Keratinocyte (primary cell): ENCODE data around the gene TRIB2. TPM values are rescaled to one million over a fixed set of nuclear protein-coding genes. Genes with fewer than 3 reads are reported as not detected.

Source experiments
- DNase-seq: peaks from one replicate; pipeline ENCODE4 v3.0.0-alpha.2; 2011; ENCODE audit warnings: low read depth, missing footprints, low spot score
- FAIRE-seq: peaks from 2 replicates; lab custom pipeline; 2011; peaks lifted over from hg19 to GRCh38; lab: Jason Lieb, UNC
- H2AFZ ChIP-seq: 2 replicates; pipeline ENCODE4 v1.6.0; 2012; ENCODE audit warnings: low read length, control low read depth, inconsistent platforms; ENCODE audit not compliant: control insufficient read depth
- H3K27ac ChIP-seq: 2 replicates; pipeline ENCODE4 v1.5.1; 2011; ENCODE audit warnings: low read length; ENCODE audit not compliant: control insufficient read depth, insufficient read depth
- H3K27me3 ChIP-seq: 3 replicates; pipeline ENCODE4 v1.6.0; 2011; ENCODE audit warnings: low read length; ENCODE audit not compliant: control insufficient read depth, insufficient read depth; ENCODE audit errors: extremely low read depth
- H3K36me3 ChIP-seq, 2 experiments: 2 replicates in 1 of 2; 3 replicates in 1 of 2; pipeline ENCODE4 v1.5.1; 2011; ENCODE audit warnings: low read length in 2 of 2, mild to moderate bottlenecking in 1 of 2; ENCODE audit not compliant: control insufficient read depth in 2 of 2, insufficient read depth in 2 of 2; ENCODE audit errors: extremely low read depth in 1 of 2
- H3K4me1 ChIP-seq: 3 replicates; pipeline ENCODE4 v1.5.1; 2011; ENCODE audit warnings: low read length; ENCODE audit not compliant: control insufficient read depth, insufficient read depth; ENCODE audit errors: extremely low read depth
- H3K4me2 ChIP-seq: 3 replicates; pipeline ENCODE4 v1.6.0; 2011; ENCODE audit warnings: low read depth, low read length; ENCODE audit not compliant: control insufficient read depth, insufficient read depth; ENCODE audit errors: extremely low read depth
- H3K4me3 ChIP-seq, 3 experiments: fragments of 200-600 bp in 1 of 3; sonication (generic) in 1 of 3; 2 replicates in 2 of 3; 3 replicates in 1 of 3; pipeline ENCODE4 v1.5.1; 2011 to 2016; ENCODE audit warnings: low read length in 3 of 3, mild to moderate bottlenecking in 3 of 3, control low read depth in 2 of 3, inconsistent platforms in 1 of 3, low read depth in 1 of 3, mixed read lengths in 1 of 3, mixed run types in 1 of 3, moderate library complexity in 1 of 3; ENCODE audit not compliant: control insufficient read depth in 2 of 3, insufficient read depth in 2 of 3; ENCODE audit errors: extremely low read depth in 1 of 3
- H3K79me2 ChIP-seq: 2 replicates; pipeline ENCODE4 v1.6.0; 2012; ENCODE audit warnings: low read length; ENCODE audit not compliant: control insufficient read depth, insufficient read depth
- H3K9ac ChIP-seq: 3 replicates; pipeline ENCODE4 v1.6.0; 2011; ENCODE audit warnings: low read length; ENCODE audit not compliant: control insufficient read depth, insufficient read depth; ENCODE audit errors: extremely low read depth
- H3K9me1 ChIP-seq: 3 replicates; pipeline ENCODE4 v1.6.0; 2011; ENCODE audit warnings: low read length; ENCODE audit not compliant: control insufficient read depth, insufficient read depth; ENCODE audit errors: extremely low read depth
- H3K9me3 ChIP-seq: 2 replicates; pipeline ENCODE4 v1.5.1; 2012; ENCODE audit warnings: low read depth, low read length; ENCODE audit not compliant: control insufficient read depth
- H4K20me1 ChIP-seq: 3 replicates; pipeline ENCODE4 v1.6.0; 2011; ENCODE audit warnings: low read length; ENCODE audit not compliant: control insufficient read depth, insufficient read depth; ENCODE audit errors: extremely low read depth
- CTCF ChIP-seq, 3 experiments: IDR thresholded peaks in 1 of 3; conservative IDR thresholded peaks in 1 of 3; optimal IDR thresholded peaks in 1 of 3; 2 replicates in 2 of 3; 3 replicates in 1 of 3; pipeline versions ENCODE3 to v1.5.1; 2011; ENCODE audit warnings: low read length in 3 of 3, mild to moderate bottlenecking in 3 of 3, moderate library complexity in 2 of 3, control low read depth in 1 of 3, inconsistent platforms in 1 of 3; ENCODE audit not compliant: insufficient read depth in 2 of 3; ENCODE audit errors: extremely low read depth in 1 of 3
- EZH2 ChIP-seq: IDR thresholded peaks from one replicate; pipeline ENCODE4 v1.6.1; 2012; ENCODE audit warnings: inconsistent platforms, mild to moderate bottlenecking, low read length, moderate library complexity
- dilution Hi-C: fragments of 300-500 bp; cut with MboI; formaldehyde crosslinking; loops from one replicate; pipeline ENCODE4 v1.7.0; 2020; ENCODE audit warnings: low sequenced_read_pairs; ENCODE audit not compliant: extremely low pct_ligation_motif_present
- polyA plus RNA-seq, 5 experiments: library from polyadenylated mRNA; depleted of rRNA in 3 of 5; stranded (reverse) in 3 of 5; stranded (forward) in 1 of 5; unstranded in 1 of 5; fragments of >200 nt; gene quantifications; 1 replicate in 1 of 5; 2 replicates in 3 of 5; 3 replicates in 1 of 5; pipeline versions ENCODE4 v1.2.1 to v1.2.3, GENCODE V29; 2011 to 2012; ENCODE audit warnings: missing spikeins in 2 of 5, low read depth in 1 of 5, low replicate concordance in 1 of 5

TRIB2 gene
- polyA plus RNA-seq, 1 donor (not counting 4 experiments of a cell fraction or from before 2014, with no cell fraction given) = 7.7 TPM

- H3K9me1 ChIP-seq = no peaks in the 10 kb centered on the region
- H3K27me3 ChIP-seq = no peaks in the 10 kb centered on the region
- TF ChIP-seq CTCF (optimal IDR thresholded peaks at IDR 0.05 in 1 of 3, IDR thresholded peaks at IDR 0.05 in 1 of 3, conservative IDR thresholded peaks at IDR 0.05 in 1 of 3; ENCODE audit: extremely low read depth in 1 of 3, insufficient read depth in 2 of 3, low read length in 3 of 3) (peak in 1 of 3 experiments; percentile 24), EZH2 (no peak)
- H3K4me2 ChIP-seq = no peak overlapping the region
- no peak for DNase-seq
- H3K27ac ChIP-seq = no peak overlapping the region
- no peaks in the 10 kb centered on the region for H3K79me2 ChIP-seq
- no peak for FAIRE-seq
- dilution Hi-C loops = no loop called here
- H3K4me3 ChIP-seq = no peak overlapping the region
- no peak overlapping the region for H3K9ac ChIP-seq
- H2AFZ ChIP-seq = no peak overlapping the region
- H3K36me3 ChIP-seq = no peaks in the 10 kb centered on the region
- no peaks in the 10 kb centered on the region for H4K20me1 ChIP-seq
- H3K4me1 ChIP-seq = peaks cover 3% of the 10 kb centered on the region
- no peaks in the 10 kb centered on the region for H3K9me3 ChIP-seq
Measured at GRCh38 chr2:12675352-12675795, 41.4 kb upstream of the TRIB2 start.

- Histone ChIP-seq H3K4me2 (no peak overlapping the region), H3K4me1 (peaks cover 3% of the 10 kb centered on the region), H3K79me2 (no peaks in the 10 kb centered on the region), H3K9me3 (no peaks in the 10 kb centered on the region), H3K4me3 (no peak overlapping the region), H3K27me3 (no peaks in the 10 kb centered on the region), H2AFZ (no peak overlapping the region), H3K36me3 (no peaks in the 10 kb centered on the region), H3K9ac (no peak overlapping the region), H3K9me1 (no peaks in the 10 kb centered on the region), H3K27ac (no peak overlapping the region), H4K20me1 (no peaks in the 10 kb centered on the region)
- TF ChIP-seq EZH2 (no peak), CTCF (optimal IDR thresholded peaks at IDR 0.05 in 1 of 3, IDR thresholded peaks at IDR 0.05 in 1 of 3, conservative IDR thresholded peaks at IDR 0.05 in 1 of 3; ENCODE audit: extremely low read depth in 1 of 3, insufficient read depth in 2 of 3, low read length in 3 of 3) (no peak)
- DNase-seq (no peak), FAIRE-seq (no peak)
- dilution Hi-C loops = no loop called here
Measured at GRCh38 chr2:12675801-12676200, 40.9 kb upstream of the TRIB2 start.
